Psoas muscle (tissue), 8 donors: Measurements from ENCODE around the gene HS1BP3. TPM values are rescaled to one million over a fixed set of nuclear protein-coding genes. Genes with fewer than 3 reads are reported as not detected.

Experiments used
- ATAC-seq, 4 donors: fragments of 200-7000 bp; cut with Tn5 transposase; one replicate each; pipeline ENCODE4 v1.9.1; 2020; ENCODE audit warnings: moderate library complexity in 3 of 4, mild to moderate bottlenecking in 2 of 4
- DNase-seq, 2 donors: peaks; one replicate each; pipeline ENCODE4 v3.0.0-alpha.2; 2020
- H3K27ac ChIP-seq: fragments of 200-600 bp; one replicate; pipeline ENCODE4 v1.8.0; 2022
- H3K27me3 ChIP-seq, 3 donors: fragments of 200-600 bp in 1 of 3; one replicate each; pipeline versions ENCODE4 v1.6.1 to v1.8.0; 2013 to 2022; ENCODE audit warnings: low read length in 2 of 3, mild to moderate bottlenecking in 2 of 3, moderate library complexity in 1 of 3; ENCODE audit not compliant: insufficient read depth in 3 of 3
- H3K36me3 ChIP-seq, 2 donors: fragments of 200-600 bp in 1 of 2; one replicate each; pipeline versions ENCODE4 v1.6.1 to v1.8.0; 2013 to 2022; ENCODE audit warnings: low read depth in 1 of 2, mild to moderate bottlenecking in 1 of 2, moderate library complexity in 1 of 2; ENCODE audit not compliant: insufficient read depth in 1 of 2
- H3K4me1 ChIP-seq: fragments of 200-600 bp; one replicate; pipeline ENCODE4 v1.8.0; 2022
- H3K4me3 ChIP-seq: fragments of 200-600 bp; one replicate; pipeline ENCODE4 v1.8.0; 2022; ENCODE audit warnings: mild to moderate bottlenecking
- H3K9me3 ChIP-seq: fragments of 200-600 bp; one replicate; pipeline ENCODE4 v1.8.0; 2022
- WGBS, 3 donors: extraction: QIAGEN DNeasy Blood & Tissue Kit; methylation state at CpG; one replicate each; pipeline versions ENCODE4 v1.1.6 to v1.1.7; 2013; 5-methylcytosine and 5-hydroxymethylcytosine counted together
- intact Hi-C, 2 donors: fragments of 100-400 bp; cut with DNase I; formaldehyde crosslinking; loops; one replicate each; pipeline versions ENCODE4 v1.11.0 to v1.14.2; 2022
- polyA plus RNA-seq, 3 donors: library from polyadenylated mRNA; stranded (reverse); fragments of 200-250 nt; gene quantifications; one replicate each; pipeline ENCODE4 v1.2.3, GENCODE V29; 2013
- total RNA-seq, 4 donors: library from RNA; stranded (reverse); fragmentation: NEBNext Ultra II Directional in 2 of 4; extraction: Animal tissue kit (Norgen Biotek cat#: 25700) in 2 of 4; gene quantifications; one replicate each; pipeline versions ENCODE4 v1.2.1 to v1.2.4, GENCODE V29; 2021 to 2023
- TF ChIP-seq, protein P1 (sequence below): fragments of 200-600 bp; IDR thresholded peaks from one replicate; pipeline ENCODE4 v1.8.0; 2022; ENCODE audit warnings: antibody characterized with exemption
- donor health status: healthy with polysubstance abuse.
- donor health status: DM: no; HTN: no; CAD: no; lungs with moderate emphysema.
- donor health status: Bipolar disorder and iron deficiency.
- donor health status: healthy.
- donor health status: DM: yes; HTN: yes; CAD: no.
- donor health status: DM: no; HTN: no; CAD: no.
- donor health status: DM: no; HTN: no; CAD: no.
- donor health status: DM: yes; HTN: yes; CAD: no.

The HS1BP3 gene
- total and polyA plus RNA-seq, 7 donors = 9.2 to 20.6 (median 12.1) TPM

GRCh38 chr2:20645301-20645701, 5.6 kb downstream of the HS1BP3 start:
- H3K4me3 ChIP-seq = no peak overlapping the region
- 92 to 97% (median 92%) methylated on average over 12 to 14 of the region's 14 CpGs for WGBS, 3 donors
- H3K9me3 ChIP-seq = no peaks in the 10 kb centered on the region
- no peak overlapping the region for H3K27ac ChIP-seq
- H3K4me1 ChIP-seq = peaks cover 11% of the 10 kb centered on the region
- intact Hi-C loops = no loop called here
- ATAC-seq (no peak), DNase-seq (peak in 1 of 2 donors; percentile 39)
- H3K27me3 ChIP-seq = no peaks in the 10 kb centered on the region
- TF ChIP-seq, protein P1, sequence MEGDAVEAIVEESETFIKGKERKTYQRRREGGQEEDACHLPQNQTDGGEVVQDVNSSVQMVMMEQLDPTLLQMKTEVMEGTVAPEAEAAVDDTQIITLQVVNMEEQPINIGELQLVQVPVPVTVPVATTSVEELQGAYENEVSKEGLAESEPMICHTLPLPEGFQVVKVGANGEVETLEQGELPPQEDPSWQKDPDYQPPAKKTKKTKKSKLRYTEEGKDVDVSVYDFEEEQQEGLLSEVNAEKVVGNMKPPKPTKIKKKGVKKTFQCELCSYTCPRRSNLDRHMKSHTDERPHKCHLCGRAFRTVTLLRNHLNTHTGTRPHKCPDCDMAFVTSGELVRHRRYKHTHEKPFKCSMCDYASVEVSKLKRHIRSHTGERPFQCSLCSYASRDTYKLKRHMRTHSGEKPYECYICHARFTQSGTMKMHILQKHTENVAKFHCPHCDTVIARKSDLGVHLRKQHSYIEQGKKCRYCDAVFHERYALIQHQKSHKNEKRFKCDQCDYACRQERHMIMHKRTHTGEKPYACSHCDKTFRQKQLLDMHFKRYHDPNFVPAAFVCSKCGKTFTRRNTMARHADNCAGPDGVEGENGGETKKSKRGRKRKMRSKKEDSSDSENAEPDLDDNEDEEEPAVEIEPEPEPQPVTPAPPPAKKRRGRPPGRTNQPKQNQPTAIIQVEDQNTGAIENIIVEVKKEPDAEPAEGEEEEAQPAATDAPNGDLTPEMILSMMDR = no peak
- peaks cover 0 to 40% of the 10 kb centered on the region in 2 donors for H3K36me3 ChIP-seq

DNA sequence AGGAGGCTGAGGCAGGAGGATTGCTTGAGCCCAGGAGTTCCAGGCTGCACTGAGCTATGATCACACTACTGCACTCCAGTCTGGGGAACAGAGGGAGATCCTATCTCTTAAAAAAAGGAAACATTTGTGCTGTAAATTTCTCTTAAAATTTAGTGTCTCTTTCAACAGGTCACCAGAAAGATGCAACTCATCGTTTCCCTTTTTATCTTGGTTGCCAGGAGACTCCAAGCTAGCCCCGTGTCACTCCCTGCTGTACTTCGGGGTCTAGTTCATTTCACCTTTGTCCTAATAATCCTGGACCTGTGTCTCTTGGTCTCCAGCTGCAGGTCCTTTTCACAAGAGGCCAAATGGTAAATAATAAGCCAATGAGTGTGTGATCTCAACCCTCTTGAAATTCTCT, 7.1 kb downstream of the HS1BP3 start:
- Histone ChIP-seq H3K36me3 (peaks cover 0 to 54% of the 10 kb centered on the region in 2 donors), H3K27ac (no peak overlapping the region), H3K4me3 (no peak overlapping the region), H3K27me3 (no peaks in the 10 kb centered on the region), H3K9me3 (no peaks in the 10 kb centered on the region), H3K4me1 (peaks cover 3% of the 10 kb centered on the region)
- TF ChIP-seq, protein P1 = no peak
- 75 to 79% (median 76%) methylated on average over 3 of the region's 3 CpGs for WGBS, 3 donors
- ATAC-seq (no peak), DNase-seq (no peak)
- intact Hi-C loops = loop anchor here in 1 of 2 donors (5.0 kb wide), 1 partner anchor 247 kb away; no protein-coding TSS in a partner anchor

DNA sequence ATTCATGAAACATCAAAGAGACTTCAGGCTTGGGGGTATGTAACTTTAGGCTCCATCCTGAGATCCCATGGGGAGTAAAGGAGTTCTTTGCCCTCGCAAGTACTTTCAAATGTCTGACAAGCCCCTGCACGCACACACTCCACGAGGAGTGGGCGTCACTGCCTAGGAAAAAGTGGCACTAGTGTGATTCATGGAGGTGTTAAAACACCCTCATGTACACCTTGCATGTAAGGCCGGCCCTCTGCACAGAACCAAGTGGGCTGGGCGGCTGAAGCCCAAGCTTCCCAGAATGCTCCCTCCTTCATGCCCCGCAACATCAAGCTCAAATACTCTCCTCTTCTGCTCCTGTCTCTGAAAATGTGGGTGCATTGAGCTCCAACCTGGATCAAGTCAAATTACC, 7.8 kb downstream of the HS1BP3 start:
- no peak overlapping the region for H3K27ac ChIP-seq
- DNase-seq (peak in 1 of 2 donors; percentile 26), ATAC-seq (no peak)
- intact Hi-C loops = loop anchor here in 1 of 2 donors (5.0 kb wide), 1 partner anchor 246 kb away; no protein-coding TSS in a partner anchor
- peaks cover 3% of the 10 kb centered on the region for H3K4me1 ChIP-seq
- H3K27me3 ChIP-seq = no peaks in the 10 kb centered on the region
- H3K36me3 ChIP-seq = peaks cover 0 to 62% of the 10 kb centered on the region in 2 donors
- TF ChIP-seq, protein P1 = no peak
- H3K4me3 ChIP-seq = no peak overlapping the region
- no peaks in the 10 kb centered on the region for H3K9me3 ChIP-seq
- WGBS, 3 donors = 94 to 96% (median 94%) methylated on average over 7 of the region's 7 CpGs

DNA sequence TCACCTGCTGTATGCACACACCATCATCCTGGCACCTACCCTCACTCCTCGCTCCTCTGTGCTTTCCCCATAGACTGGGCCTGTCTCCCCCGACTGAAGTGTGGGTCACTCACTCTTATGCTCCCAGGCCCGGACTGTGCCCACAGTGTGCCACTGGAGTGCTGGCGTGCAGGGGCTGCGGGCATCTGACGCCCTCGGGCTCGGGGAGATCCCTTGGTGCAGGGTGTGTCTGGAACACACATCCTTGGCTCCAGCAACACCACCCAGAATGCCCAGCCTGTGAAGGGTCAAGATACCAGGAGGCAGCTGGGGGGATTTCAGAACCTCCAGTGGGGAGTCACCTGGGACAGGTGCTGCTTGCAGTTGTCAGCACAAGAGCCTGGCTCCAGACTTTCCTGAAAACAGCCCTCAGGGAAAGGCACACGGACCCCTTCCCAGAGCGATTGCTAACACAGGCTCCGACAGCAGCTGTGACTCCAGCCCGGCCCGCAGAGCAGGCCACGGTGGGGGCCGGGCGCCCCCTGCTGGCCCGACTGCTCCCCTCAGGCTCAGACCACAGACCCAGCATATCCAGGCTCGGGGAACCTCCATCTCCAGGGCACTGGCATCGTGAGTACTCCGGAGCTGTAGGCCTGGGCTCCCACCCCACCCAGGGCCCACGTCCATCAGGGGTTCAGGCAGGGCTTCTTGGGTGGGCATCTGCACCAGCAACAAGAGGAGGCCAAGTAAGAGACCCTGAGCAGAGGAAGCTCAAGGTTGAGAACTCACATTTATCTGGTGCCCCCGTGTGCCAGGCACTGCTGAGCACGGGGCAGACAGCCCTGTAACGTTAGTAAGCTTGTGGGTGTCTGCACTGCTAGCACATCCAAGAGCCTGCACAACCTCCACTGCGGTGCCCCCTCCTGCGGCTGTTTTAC, 8.6 kb downstream of the HS1BP3 start:
- no peaks in the 10 kb centered on the region for H3K9me3 ChIP-seq

More for the DNA sequence above, 8.6 kb downstream of the HS1BP3 start:
- peak; percentile 92 to 98 (median 94) for ATAC-seq
- TF ChIP-seq, protein P1 = peak; percentile 95
- 32 to 37% (median 35%) methylated on average over 26 of the region's 26 CpGs for WGBS, 3 donors
- Histone ChIP-seq H3K36me3 (peaks cover 0 to 70% of the 10 kb centered on the region in 2 donors), H3K27ac (peak overlapping the region; percentile 46), H3K4me3 (no peak overlapping the region), H3K27me3 (no peaks in the 10 kb centered on the region), H3K4me1 (peaks cover 3% of the 10 kb centered on the region)
- DNase-seq = peak; percentile 83 to 89
- intact Hi-C loops = loop anchor here in 1 of 2 donors (5.0 kb wide), 1 partner anchor 245 kb away; no protein-coding TSS in a partner anchor
